Neutrophil (primary cell): ENCODE results near the gene EPHA6.

Experiments
- H3K27ac ChIP-seq: fragments of 200-600 bp; sonication (generic); 2 replicates; pipeline ENCODE4 v1.5.1; 2016; ENCODE audit warnings: mild to moderate bottlenecking, moderate library complexity
- H3K27me3 ChIP-seq: fragments of 200-600 bp; sonication (generic); 2 replicates; pipeline ENCODE4 v1.6.0; 2016; ENCODE audit warnings: mild to moderate bottlenecking
- H3K36me3 ChIP-seq: fragments of 200-600 bp; sonication (generic); 2 replicates; pipeline ENCODE4 v1.5.1; 2017
- H3K4me1 ChIP-seq, 2 experiments: fragments of 200-600 bp in 1 of 2; sonication (generic) in 1 of 2; 1 replicate in 1 of 2; 2 replicates in 1 of 2; pipeline versions ENCODE4 v1.5.1 to v1.6.1; 2013 to 2016; ENCODE audit warnings: low read depth in 1 of 2, low read length in 1 of 2, mild to moderate bottlenecking in 1 of 2, moderate library complexity in 1 of 2; ENCODE audit not compliant: control insufficient read depth in 1 of 2, insufficient read depth in 1 of 2
- H3K4me3 ChIP-seq, 2 experiments: fragments of 200-600 bp in 1 of 2; sonication (generic) in 1 of 2; 1 replicate in 1 of 2; 2 replicates in 1 of 2; pipeline ENCODE4 v1.5.1; 2013 to 2016; ENCODE audit warnings: low read depth in 1 of 2, low read length in 1 of 2, mild to moderate bottlenecking in 1 of 2, moderate library complexity in 1 of 2
- H3K9me3 ChIP-seq: fragments of 200-600 bp; sonication (generic); 2 replicates; pipeline ENCODE4 v1.5.1; 2016
- CTCF ChIP-seq: fragments of 200-600 bp; sonication (generic); IDR thresholded peaks from 2 replicates; pipeline ENCODE4 v1.5.1; 2016; ENCODE audit warnings: antibody characterized with exemption

The EPHA6 gene

GRCh38 chr3:97235179-97235578, 420.8 kb downstream of the EPHA6 start:
- no peak overlapping the region for H3K27ac ChIP-seq
- H3K9me3 ChIP-seq: no peaks in the 10 kb centered on the region
- no peak for TF ChIP-seq CTCF
- H3K4me1 ChIP-seq: no peaks in the 10 kb centered on the region
- H3K4me3 ChIP-seq: no peak overlapping the region
- no peaks in the 10 kb centered on the region for H3K27me3 ChIP-seq
- no peaks in the 10 kb centered on the region for H3K36me3 ChIP-seq

- Histone ChIP-seq H3K9me3 (no peaks in the 10 kb centered on the region), H3K4me1 (no peaks in the 10 kb centered on the region), H3K36me3 (no peaks in the 10 kb centered on the region), H3K27ac (no peak overlapping the region), H3K27me3 (no peaks in the 10 kb centered on the region), H3K4me3 (no peak overlapping the region)
- no peak for TF ChIP-seq CTCF
Observed at GRCh38 chr3:97235611-97236315, 421.4 kb downstream of the EPHA6 start.

- Histone ChIP-seq H3K36me3 (no peaks in the 10 kb centered on the region), H3K27me3 (no peaks in the 10 kb centered on the region), H3K27ac (no peak overlapping the region), H3K4me1 (no peaks in the 10 kb centered on the region), H3K4me3 (no peak overlapping the region), H3K9me3 (no peaks in the 10 kb centered on the region)
- TF ChIP-seq CTCF: no peak
Observed at GRCh38 chr3:97241417-97241816, 427.0 kb downstream of the EPHA6 start.

- TF ChIP-seq CTCF: no peak
Observed at GRCh38 chr3:97245201-97245910, 431.0 kb downstream of the EPHA6 start.

GRCh38 chr3:97256060-97256459, 441.7 kb downstream of the EPHA6 start:
- no peaks in the 10 kb centered on the region for H3K27me3 ChIP-seq
- no peaks in the 10 kb centered on the region for H3K9me3 ChIP-seq
- no peaks in the 10 kb centered on the region for H3K4me1 ChIP-seq
- no peaks in the 10 kb centered on the region for H3K36me3 ChIP-seq
- no peak for TF ChIP-seq CTCF
- H3K4me3 ChIP-seq: no peak overlapping the region
- H3K27ac ChIP-seq: no peak overlapping the region

More at GRCh38 chr3:97245201-97245910, 431.0 kb downstream of the EPHA6 start:
- Histone ChIP-seq H3K36me3 (no peaks in the 10 kb centered on the region), H3K27ac (no peak overlapping the region), H3K9me3 (no peaks in the 10 kb centered on the region), H3K4me3 (no peak overlapping the region), H3K4me1 (no peaks in the 10 kb centered on the region), H3K27me3 (no peaks in the 10 kb centered on the region)
